HL-60 (cell line): ENCODE results near the gene DNAI2.

Source experiments
- GABPA ChIP-seq: IDR thresholded peaks from 2 replicates; pipeline ENCODE4 v1.6.1; 2012; ENCODE audit warnings: low read depth
- POLR2AphosphoS5 ChIP-seq: IDR thresholded peaks from 2 replicates; pipeline ENCODE4 v1.6.1; 2012; ENCODE audit warnings: low read depth
- REST ChIP-seq: IDR thresholded peaks from 2 replicates; pipeline ENCODE4 v1.6.1; 2012; ENCODE audit warnings: low read depth; ENCODE audit not compliant: insufficient replicate concordance
- TF ChIP-seq, protein P1 (sequence below): IDR thresholded peaks from one replicate; pipeline ENCODE4 v1.5.1; 2011; ENCODE audit warnings: low read length, control low read depth, inconsistent platforms; ENCODE audit not compliant: insufficient read depth

DNA sequence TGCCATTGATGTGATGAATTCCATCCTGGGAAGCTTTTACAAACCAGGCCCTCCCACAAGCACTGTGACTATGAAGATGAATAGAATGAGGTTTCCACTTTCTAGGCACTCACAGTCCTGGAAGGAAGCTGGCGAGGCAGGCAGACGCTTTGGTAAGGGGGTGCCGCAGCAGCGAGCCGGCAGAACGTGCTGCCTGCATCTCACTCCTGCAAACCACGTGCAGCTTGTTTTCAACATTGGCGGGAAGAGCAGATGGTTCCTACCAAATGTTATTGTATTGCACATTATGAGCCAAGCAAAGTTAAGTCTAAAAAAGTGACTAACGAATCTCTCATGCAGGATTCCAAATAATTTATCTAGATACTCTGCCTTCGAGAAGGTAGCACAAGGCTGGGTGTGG, 3.7 kb upstream of the DNAI2 start:
- TF ChIP-seq, protein P1, sequence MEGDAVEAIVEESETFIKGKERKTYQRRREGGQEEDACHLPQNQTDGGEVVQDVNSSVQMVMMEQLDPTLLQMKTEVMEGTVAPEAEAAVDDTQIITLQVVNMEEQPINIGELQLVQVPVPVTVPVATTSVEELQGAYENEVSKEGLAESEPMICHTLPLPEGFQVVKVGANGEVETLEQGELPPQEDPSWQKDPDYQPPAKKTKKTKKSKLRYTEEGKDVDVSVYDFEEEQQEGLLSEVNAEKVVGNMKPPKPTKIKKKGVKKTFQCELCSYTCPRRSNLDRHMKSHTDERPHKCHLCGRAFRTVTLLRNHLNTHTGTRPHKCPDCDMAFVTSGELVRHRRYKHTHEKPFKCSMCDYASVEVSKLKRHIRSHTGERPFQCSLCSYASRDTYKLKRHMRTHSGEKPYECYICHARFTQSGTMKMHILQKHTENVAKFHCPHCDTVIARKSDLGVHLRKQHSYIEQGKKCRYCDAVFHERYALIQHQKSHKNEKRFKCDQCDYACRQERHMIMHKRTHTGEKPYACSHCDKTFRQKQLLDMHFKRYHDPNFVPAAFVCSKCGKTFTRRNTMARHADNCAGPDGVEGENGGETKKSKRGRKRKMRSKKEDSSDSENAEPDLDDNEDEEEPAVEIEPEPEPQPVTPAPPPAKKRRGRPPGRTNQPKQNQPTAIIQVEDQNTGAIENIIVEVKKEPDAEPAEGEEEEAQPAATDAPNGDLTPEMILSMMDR = no peak
- TF ChIP-seq REST (no peak), POLR2AphosphoS5 (no peak), GABPA (no peak)
